A549 (cell line): ENCODE measurements around the gene MYH9.

ENCODE experiments used
- CEBPB ChIP-seq, 2 experiments: fragments of >200 bp in 1 of 2; sonication (Bioruptor Twin) in 1 of 2; formaldehyde crosslinking in 1 of 2; IDR thresholded peaks; 2 replicates each; pipeline ENCODE4 v1.6.1; 2012 to 2016
- CTCF ChIP-seq: fragments of >200 bp; sonication (Bioruptor Twin); formaldehyde crosslinking; IDR thresholded peaks from 3 replicates; pipeline ENCODE4 v1.5.1; 2016
- HOXB5 ChIP-seq: fragments of 250-450 bp; sonication (Bioruptor Pico); IDR thresholded peaks from 2 replicates; pipeline ENCODE4 v1.5.0; 2020; ENCODE audit warnings: mild to moderate bottlenecking, moderate library complexity
- KDM1A ChIP-seq: fragments of 200-600 bp; sonication (generic); IDR thresholded peaks from 2 replicates; pipeline ENCODE4 v1.6.1; 2016; ENCODE audit warnings: low read depth, mild to moderate bottlenecking
- NFE2L2 ChIP-seq: fragments of 150-350 bp; conservative IDR thresholded peaks from 2 replicates; pipeline ENCODE4 v1.6.1; 2014; ENCODE audit warnings: low read length
- PBX3 ChIP-seq: IDR thresholded peaks from 2 replicates; pipeline ENCODE4 v1.6.1; 2012
- POLR2A ChIP-seq: IDR thresholded peaks from 2 replicates; pipeline ENCODE4 v1.6.1; 2012; ENCODE audit warnings: mild to moderate bottlenecking, low read length
- POLR2AphosphoS2 ChIP-seq: conservative IDR thresholded peaks from 2 replicates; pipeline ENCODE4 v1.6.1; 2012; ENCODE audit warnings: low read length, improper control_type of control experiment, inconsistent platforms
- RAD21 ChIP-seq, 2 experiments: fragments of >200 bp in 1 of 2; sonication (Bioruptor Twin) in 1 of 2; formaldehyde crosslinking in 1 of 2; IDR thresholded peaks in 1 of 2; conservative IDR thresholded peaks in 1 of 2; 2 replicates in 1 of 2; 3 replicates in 1 of 2; pipeline ENCODE4 v1.6.1; 2012 to 2018; ENCODE audit warnings: inconsistent platforms in 1 of 2
- RCOR1 ChIP-seq: fragments of 150-350 bp; IDR thresholded peaks from 2 replicates; pipeline ENCODE4 v1.6.1; 2014; ENCODE audit warnings: antibody characterized with exemption, low read length, low read depth
- USF2 ChIP-seq: fragments of 450-650 bp; IDR thresholded peaks from 2 replicates; pipeline ENCODE4 v1.6.1; 2014; ENCODE audit warnings: antibody characterized with exemption
- TF ChIP-seq, protein P1 (sequence below): IDR thresholded peaks from 2 replicates; pipeline ENCODE4 v1.6.1; 2012

GRCh38 chr22:36435516-36436415 lies 48.0 kb upstream of the MYH9 start:
- TF ChIP-seq CTCF = no peak
- no peak for TF ChIP-seq PBX3
- peak; percentile 67; the same call in 1 of the 2 replicates for TF ChIP-seq KDM1A
- TF ChIP-seq, protein P1, sequence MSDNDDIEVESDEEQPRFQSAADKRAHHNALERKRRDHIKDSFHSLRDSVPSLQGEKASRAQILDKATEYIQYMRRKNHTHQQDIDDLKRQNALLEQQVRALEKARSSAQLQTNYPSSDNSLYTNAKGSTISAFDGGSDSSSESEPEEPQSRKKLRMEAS = no peak
- TF ChIP-seq NFE2L2 = no peak
- no peak for TF ChIP-seq RAD21 (conservative IDR thresholded peaks at IDR 0.05 in 1 of 2, IDR thresholded peaks at IDR 0.05 in 1 of 2)
- TF ChIP-seq RCOR1 = no peak
- no peak for TF ChIP-seq HOXB5 (CRISPR knock-in tag)
- no peak for TF ChIP-seq POLR2AphosphoS2
- TF ChIP-seq POLR2A = no peak
- TF ChIP-seq USF2 = no peak
- no peak for TF ChIP-seq CEBPB (IDR thresholded peaks at IDR 0.05)
